Activated T-cell treated with anti-CD3 and anti-CD28 coated beads for 24 hours (primary cell): ENCODE measurements around the gene PDE1C.

ENCODE experiments used
- DNase-seq: peaks from one replicate; pipeline ENCODE4 v3.0.0-alpha.2; 2020; ENCODE audit warnings: low read depth

The PDE1C gene

GRCh38 chr7:31892099-31892829 lies 177.9 kb downstream of the PDE1C start:
- no peak for DNase-seq

GRCh38 chr7:31890766-31891165 lies 179.4 kb downstream of the PDE1C start:
- no peak for DNase-seq

- DNase-seq = no peak
Observed at GRCh38 chr7:31890198-31890597, 180.0 kb downstream of the PDE1C start.

DNA sequence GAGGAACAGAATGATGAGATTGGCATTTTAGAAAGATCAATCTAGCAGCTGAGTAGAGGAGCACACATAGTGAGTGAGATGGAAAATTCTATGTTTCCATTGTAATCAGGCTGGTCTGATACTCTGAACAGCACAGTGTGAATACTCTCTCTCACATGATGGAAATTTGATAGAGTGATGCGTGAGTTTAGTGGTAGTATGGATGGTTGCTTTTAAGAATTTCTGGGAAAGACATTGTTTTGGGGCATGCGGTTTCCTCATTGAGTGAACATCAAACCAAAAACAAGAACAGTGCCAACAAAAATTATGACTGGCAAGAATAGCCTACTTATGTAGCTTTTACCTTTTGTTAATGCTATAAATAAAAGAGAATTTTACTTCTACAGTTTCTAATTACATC lies 183.2 kb downstream of the PDE1C start:
- no peak for DNase-seq

GRCh38 chr7:31885171-31885570 lies 185.0 kb downstream of the PDE1C start:
- no peak for DNase-seq

- DNase-seq = no peak
Observed at GRCh38 chr7:31883761-31884164, 186.4 kb downstream of the PDE1C start.

- DNase-seq = no peak
Observed at GRCh38 chr7:31882187-31882586, 188.0 kb downstream of the PDE1C start.

- DNase-seq = no peak
Observed at GRCh38 chr7:31878875-31879274, 191.3 kb downstream of the PDE1C start.

DNA sequence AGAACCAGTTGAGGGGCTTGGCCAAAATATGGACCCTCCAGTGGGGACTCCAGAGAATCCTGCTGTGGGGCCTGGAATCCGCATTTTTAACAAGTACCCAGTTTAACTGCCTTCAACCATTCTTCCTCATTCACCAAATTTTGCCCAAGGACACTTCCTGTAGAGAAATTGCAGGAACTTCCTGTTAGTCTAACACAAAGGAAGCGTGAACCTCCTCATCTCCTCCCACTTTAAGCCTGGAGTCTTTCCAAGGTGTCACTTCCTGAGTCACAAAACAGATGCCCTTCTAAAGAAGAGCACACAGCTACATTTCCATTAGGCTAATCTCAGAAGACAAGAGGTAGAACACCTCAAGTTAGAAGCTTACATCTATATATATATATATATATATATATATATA lies 194.8 kb downstream of the PDE1C start:
- DNase-seq = no peak

- no peak for DNase-seq
Observed at GRCh38 chr7:31874631-31875386, 195.4 kb downstream of the PDE1C start.

DNA sequence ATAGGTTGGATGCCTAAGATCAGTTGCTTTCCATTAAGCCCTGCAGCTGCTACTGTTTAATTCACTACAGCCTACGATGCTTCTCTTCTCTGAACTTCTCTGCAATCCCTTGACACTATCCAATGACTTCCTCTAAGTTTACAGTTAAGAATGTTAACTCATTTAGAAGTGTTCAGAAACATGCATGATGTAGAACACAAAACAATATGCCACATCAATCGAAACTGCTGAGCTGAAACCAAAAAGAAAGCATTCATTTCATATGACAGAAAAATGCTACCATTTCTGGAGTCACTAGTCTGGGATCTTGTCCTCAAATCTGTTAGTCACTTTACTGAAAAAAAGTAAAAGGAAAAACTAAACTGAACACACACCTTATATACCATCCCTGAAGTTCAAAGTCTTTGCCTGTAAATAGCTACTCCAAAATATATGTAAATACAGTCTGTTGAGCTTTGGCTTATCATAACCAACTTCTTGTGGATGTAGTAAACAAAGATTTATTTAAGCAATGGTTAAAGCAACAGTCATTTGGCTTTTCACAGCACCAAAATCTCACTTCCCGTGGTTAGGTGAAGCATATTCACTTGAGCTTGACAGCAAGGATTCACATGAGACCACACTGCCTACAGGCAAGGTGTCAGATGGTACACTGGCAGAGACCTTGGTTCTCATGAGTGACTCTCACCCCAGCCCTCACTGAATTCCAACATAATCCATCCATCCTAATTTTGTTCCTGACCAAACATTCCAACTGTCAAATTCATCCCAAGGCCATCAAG lies 196.2 kb downstream of the PDE1C start:
- no peak for DNase-seq

GRCh38 chr7:31872545-31873370 lies 197.4 kb downstream of the PDE1C start:
- no peak for DNase-seq

DNA sequence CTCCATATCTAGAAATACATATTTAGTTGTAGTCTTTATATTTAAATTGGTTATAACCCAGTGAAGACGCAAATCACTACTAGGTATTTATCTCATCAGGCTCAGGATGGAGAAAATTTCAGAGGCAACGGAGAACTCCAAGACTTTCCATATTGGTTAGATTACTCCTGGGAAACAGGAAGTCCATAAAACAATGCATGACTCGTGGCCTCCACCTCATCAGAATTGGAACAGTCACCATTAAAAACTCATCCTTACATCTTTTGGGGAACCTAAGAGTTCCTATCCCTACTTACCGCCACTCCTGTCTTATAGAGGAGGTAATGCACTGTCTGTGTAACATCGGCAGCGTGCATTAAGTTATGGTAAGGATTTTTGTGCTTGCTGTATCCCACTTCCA lies 205.6 kb downstream of the PDE1C start:
- no peak for DNase-seq

- no peak for DNase-seq
Observed at GRCh38 chr7:31860925-31861324, 209.3 kb downstream of the PDE1C start.

DNA sequence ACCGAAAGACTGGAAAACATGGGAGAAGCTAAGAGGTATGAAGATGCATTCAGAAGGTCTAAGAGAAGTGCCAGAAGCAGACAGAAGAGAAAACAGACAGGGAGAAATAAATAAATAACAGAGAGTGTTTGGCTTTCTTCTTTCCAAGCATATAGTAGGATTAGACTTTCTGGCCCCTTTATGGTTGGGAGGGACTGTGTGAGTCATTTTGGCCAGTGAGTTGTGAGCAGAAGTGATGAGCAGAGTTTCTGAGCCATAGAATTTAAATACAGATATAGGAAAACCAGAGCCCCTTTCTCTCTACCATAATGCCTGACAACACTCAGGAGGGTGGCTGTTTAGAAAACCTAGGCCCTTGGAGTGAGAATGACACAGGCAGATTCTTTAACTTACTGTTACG lies 212.2 kb downstream of the PDE1C start:
- DNase-seq = no peak

- no peak for DNase-seq
Observed at GRCh38 chr7:31857172-31857571, 213.0 kb downstream of the PDE1C start.

DNA sequence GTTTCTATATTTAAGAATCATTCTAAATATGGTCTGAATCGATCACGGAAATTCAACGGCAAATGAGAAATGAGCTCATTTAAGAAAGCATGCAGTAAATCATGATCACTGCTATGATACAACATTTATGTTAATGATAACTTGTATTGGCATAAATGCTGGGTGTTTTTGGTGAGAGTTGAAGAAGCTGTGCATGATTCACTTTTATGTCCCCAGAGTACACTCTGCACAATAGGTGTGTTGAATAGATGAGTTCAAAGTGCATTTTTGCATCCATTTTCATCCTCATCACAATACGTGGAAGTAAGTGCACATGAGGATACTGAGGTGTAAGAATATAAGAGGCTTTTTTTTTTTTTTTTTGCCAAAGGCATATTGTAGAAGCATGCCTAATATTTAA lies 213.9 kb downstream of the PDE1C start:
- no peak for DNase-seq

- no peak for DNase-seq
Observed at GRCh38 chr7:31855530-31855929, 214.7 kb downstream of the PDE1C start.

DNA sequence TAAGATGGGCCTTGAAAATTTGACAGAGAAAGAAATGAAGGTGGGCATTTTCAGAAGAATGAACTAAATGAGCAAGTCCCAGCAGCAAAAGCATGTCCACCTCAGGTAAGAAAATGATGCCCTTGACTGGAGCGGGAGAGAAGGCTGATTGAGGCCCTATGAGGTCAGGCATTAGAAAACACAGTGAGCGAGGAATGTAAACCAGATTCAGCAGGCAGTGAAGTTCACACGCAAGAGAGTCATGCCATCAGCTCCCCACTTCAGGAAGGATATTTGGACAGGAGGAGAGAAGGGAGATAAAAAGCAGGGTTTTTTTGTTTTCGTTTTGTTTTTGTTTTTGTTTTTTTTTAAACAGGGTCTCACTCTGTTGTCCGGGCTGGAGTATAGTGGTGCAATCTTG lies 216.8 kb downstream of the PDE1C start:
- no peak for DNase-seq

- DNase-seq = no peak
Observed at GRCh38 chr7:31852462-31852861, 217.7 kb downstream of the PDE1C start.

GRCh38 chr7:31851119-31851518 lies 219.1 kb downstream of the PDE1C start:
- DNase-seq = no peak

- no peak for DNase-seq
Observed at GRCh38 chr7:31850601-31851000, 219.6 kb downstream of the PDE1C start.
